ENCODE measurements around the gene ARMCX2. TPM values are rescaled to one million over a fixed set of nuclear protein-coding genes. Genes with fewer than 3 reads are reported as not detected.

Gene ARMCX2
- total RNA-seq = 10 to 100 TPM in 2 of 4 donors, 1 to 10 TPM in 2; 4.4 to 31.0 (median 10.3) TPM
- 1 to 10 TPM; 2.9 to 6.2 (median 5.2) TPM for polyA plus RNA-seq
- long read RNA-seq, donor 1, partial matches to known transcripts = 6 of 13 reads
- long read RNA-seq, donor 1, other reads (novel, unspliced or antisense) = 2 of 13 reads
- long read RNA-seq, donor 2, partial matches to known transcripts = 0 of 9 reads
- long read RNA-seq, donor 2, other reads (novel, unspliced or antisense) = 3 of 9 reads

- Histone ChIP-seq H3K27me3 (ENCODE audit: insufficient read depth in 3 of 3, low read length in 2 of 3) (peaks cover 0 to 29% (median 0%) of the 10 kb centered on the region in 3 donors), H3K36me3 (ENCODE audit: insufficient read depth in 1 of 2, low read depth in 1 of 2) (peaks cover 0 to 4% of the 10 kb centered on the region in 2 donors), H3K27ac (no peak within 1 kb of the TSS), H3K4me1 (no peaks in the 10 kb centered on the region), H3K9me3 (no peaks in the 10 kb centered on the region), H3K4me3 (peak within 1 kb of the TSS; percentile 70)
- DNase-seq (peak in 1 of 2 donors; percentile 30), ATAC-seq (peak; percentile 49 to 81 (median 56))
- no peak for TF ChIP-seq CTCF (IDR thresholded peaks at IDR 0.05)
- intact Hi-C loops (cut with DNase I) = no loop called here
- WGBS, 3 donors = 1 to 25% (median 2%) methylated on average over 10 to 22 of the region's 22 CpGs
These were observed at the start of gene ARMCX2 for GRCh38 chrX:101659601-101660063. Gene ARMCX2 (minus strand): TSS chrX:101659850. CDS start chrX:101657588, 2,262 bp downstream.

- intact Hi-C loops (cut with DNase I) = no loop called here
- ATAC-seq (no peak), DNase-seq (no peak)
- TF ChIP-seq CTCF (IDR thresholded peaks at IDR 0.05) = no peak
- H3K36me3 ChIP-seq (ENCODE audit: insufficient read depth in 1 of 2, low read depth in 1 of 2) = no peaks in the 10 kb centered on the region
- H3K27ac ChIP-seq = no peak overlapping the region
- H3K27me3 ChIP-seq (ENCODE audit: insufficient read depth in 3 of 3, low read length in 2 of 3) = no peaks in the 10 kb centered on the region
- 64 to 86% (median 79%) methylated on average over 3 of the region's 3 CpGs for WGBS, 3 donors
- H3K4me3 ChIP-seq = no peak overlapping the region
- no peaks in the 10 kb centered on the region for H3K4me1 ChIP-seq
- H3K9me3 ChIP-seq = no peaks in the 10 kb centered on the region
These were observed 49.7 kb upstream of the ARMCX2 start for GRCh38 chrX:101709384-101709783.

- H3K4me1 ChIP-seq = no peaks in the 10 kb centered on the region
- intact Hi-C loops (cut with DNase I) = no loop called here
- WGBS, 3 donors = 38 to 49% (median 49%) methylated on average over 3 of the region's 3 CpGs
These were observed 48.5 kb upstream of the ARMCX2 start for GRCh38 chrX:101708163-101708562.

GRCh38 chrX:101693476-101693875 is 33.8 kb upstream of the ARMCX2 start:
- no peaks in the 10 kb centered on the region for H3K36me3 ChIP-seq (ENCODE audit: insufficient read depth in 1 of 2, low read depth in 1 of 2)
- WGBS, 3 donors = 52 to 72% (median 64%) methylated on average over 4 of the region's 4 CpGs
- intact Hi-C loops (cut with DNase I) = no loop called here
- H3K27ac ChIP-seq = no peak overlapping the region
- no peaks in the 10 kb centered on the region for H3K4me1 ChIP-seq
- ATAC-seq (no peak), DNase-seq (no peak)
- H3K9me3 ChIP-seq = no peaks in the 10 kb centered on the region
- no peak for TF ChIP-seq CTCF (IDR thresholded peaks at IDR 0.05)
- no peaks in the 10 kb centered on the region for H3K27me3 ChIP-seq (ENCODE audit: insufficient read depth in 3 of 3, low read length in 2 of 3)
- no peak overlapping the region for H3K4me3 ChIP-seq

More at GRCh38 chrX:101708163-101708562, 48.5 kb upstream of the ARMCX2 start:
- no peak for DNase-seq
- TF ChIP-seq CTCF (IDR thresholded peaks at IDR 0.05) = no peak
- Histone ChIP-seq H3K27me3 (ENCODE audit: insufficient read depth in 3 of 3, low read length in 2 of 3) (no peaks in the 10 kb centered on the region), H3K36me3 (ENCODE audit: insufficient read depth in 1 of 2, low read depth in 1 of 2) (no peaks in the 10 kb centered on the region), H3K4me3 (no peak overlapping the region), H3K27ac (no peak overlapping the region), H3K9me3 (no peaks in the 10 kb centered on the region)
- no peak for ATAC-seq

- DNase-seq = no peak
- Histone ChIP-seq H3K27ac (no peak overlapping the region), H3K36me3 (ENCODE audit: insufficient read depth in 1 of 2, low read depth in 1 of 2) (no peaks in the 10 kb centered on the region), H3K9me3 (no peaks in the 10 kb centered on the region), H3K4me3 (no peak overlapping the region), H3K4me1 (no peaks in the 10 kb centered on the region), H3K27me3 (ENCODE audit: insufficient read depth in 3 of 3, low read length in 2 of 3) (no peaks in the 10 kb centered on the region)
- intact Hi-C loops (cut with DNase I) = no loop called here
- WGBS, 3 donors = 41 to 62% (median 50%) methylated on average over 1 of the region's 1 CpG
- TF ChIP-seq CTCF (IDR thresholded peaks at IDR 0.05) = no peak
- ATAC-seq = no peak
These were observed 32.2 kb upstream of the ARMCX2 start for GRCh38 chrX:101691835-101692234.
